ENCODE results near the gene NELL1.

- TF ChIP-seq CTCF (conservative IDR thresholded peaks at IDR 0.05; ENCODE audit: low read depth, low read length) (no peak), EZH2phosphoT487 (IDR thresholded peaks at IDR 0.05; ENCODE audit: borderline replicate concordance, low read length) (no peak), EZH2 (IDR thresholded peaks at IDR 0.05; ENCODE audit: low read length, unreplicated experiment) (no peak)
Observed at GRCh38 chr11:20783220-20783619, 113.8 kb downstream of the NELL1 start.
